IMR-90 (cell line): ENCODE data around the gene GPR183. TPM values are rescaled to one million over a fixed set of nuclear protein-coding genes. Genes with fewer than 3 reads are reported as not detected.

ENCODE experiments used
- ATAC-seq: fragments of 200-7000 bp; cut with Tn5 transposase; 2 replicates; pipeline ENCODE4 v1.9.1; 2020; ENCODE audit warnings: low read depth, mild to moderate bottlenecking, moderate library complexity
- BruUV-seq: library from RNA; stranded (reverse); fragments of 400-500 nt; replicated peaks from 2 replicates; lab custom pipeline; 2021; lab: Mats Ljungman, UMichigan
- CTCF ChIA-PET: fragments of 300-600 bp; formaldehyde crosslinking; extraction: SDS; loops from one replicate; lab custom pipeline; 2021; ENCODE audit warnings: antibody characterized with exemption; lab: Yijun Ruan, JAX
- POLR2A ChIA-PET: fragments of 300-600 bp; sonication (Branson Sonifier 250); formaldehyde crosslinking; loops from one replicate; lab custom pipeline; 2022; ENCODE audit warnings: antibody characterized with exemption; ENCODE audit not compliant: unreplicated experiment; lab: Charles Lee
- DNase-seq: peaks from one replicate; pipeline ENCODE4 v3.0.0; 2013
- H2AFZ ChIP-seq: replicated peaks from 2 replicates; pipeline ENCODE3; 2013; ENCODE audit warnings: low read length, mild to moderate bottlenecking; ENCODE audit not compliant: poor library complexity
- H2AK5ac ChIP-seq: 2 replicates; pipeline ENCODE4 v1.6.1; 2013; ENCODE audit warnings: low read depth, low read length, inconsistent platforms
- H2AK9ac ChIP-seq: replicated peaks from 2 replicates; pipeline ENCODE3; 2013; ENCODE audit warnings: mild to moderate bottlenecking, low read depth, low read length, moderate library complexity; ENCODE audit not compliant: poor library complexity
- H2BK120ac ChIP-seq: 2 replicates; pipeline ENCODE4 v1.6.1; 2013; ENCODE audit warnings: low read depth, low read length, inconsistent platforms
- H2BK15ac ChIP-seq: 3 replicates; pipeline ENCODE4 v1.6.1; 2013; ENCODE audit warnings: low read depth, low read length, inconsistent platforms
- H2BK20ac ChIP-seq: 2 replicates; pipeline ENCODE4 v1.6.1; 2013; ENCODE audit warnings: low read depth, mild to moderate bottlenecking, inconsistent platforms, low read length, moderate library complexity
- H2BK5ac ChIP-seq: 2 replicates; pipeline ENCODE4 v1.6.1; 2013; ENCODE audit warnings: mild to moderate bottlenecking, low read depth, low read length, inconsistent platforms; ENCODE audit not compliant: poor library complexity, severe bottlenecking
- H3K14ac ChIP-seq: replicated peaks from 2 replicates; pipeline ENCODE4 v1.6.1; 2013; ENCODE audit warnings: low read depth, low read length, inconsistent platforms
- H3K18ac ChIP-seq: 2 replicates; pipeline ENCODE4 v1.6.1; 2013; ENCODE audit warnings: low read depth, low read length, control low read depth
- H3K23ac ChIP-seq: 2 replicates; pipeline ENCODE4 v1.6.1; 2013; ENCODE audit warnings: low read depth, low read length, inconsistent platforms
- H3K27ac ChIP-seq: 2 replicates; pipeline ENCODE4 v1.5.1; 2013; ENCODE audit warnings: mild to moderate bottlenecking, control low read depth, low read length; ENCODE audit not compliant: insufficient read depth
- H3K27me3 ChIP-seq: 2 replicates; pipeline ENCODE4 v1.6.1; 2013; ENCODE audit warnings: low read length; ENCODE audit not compliant: control insufficient read depth, insufficient read depth
- H3K36me3 ChIP-seq: 2 replicates; pipeline ENCODE4 v1.6.1; 2013; ENCODE audit warnings: low read length, mixed read lengths; ENCODE audit not compliant: control insufficient read depth, insufficient read depth
- H3K4ac ChIP-seq: 2 replicates; pipeline ENCODE4 v1.6.1; 2013; ENCODE audit warnings: low read depth, low read length, inconsistent platforms
- H3K4me1 ChIP-seq: 2 replicates; pipeline ENCODE4 v1.6.1; 2013; ENCODE audit warnings: low read length, mixed read lengths; ENCODE audit not compliant: control insufficient read depth, insufficient read depth
- H3K4me2 ChIP-seq: 2 replicates; pipeline ENCODE4 v1.6.1; 2013; ENCODE audit warnings: low read depth, mild to moderate bottlenecking, control low read depth, low read length, moderate library complexity
- H3K4me3 ChIP-seq: 2 replicates; pipeline ENCODE4 v1.5.1; 2013; ENCODE audit warnings: low read depth, mild to moderate bottlenecking, control low read depth, low read length, moderate library complexity; ENCODE audit not compliant: insufficient read depth
- H3K56ac ChIP-seq: 2 replicates; pipeline ENCODE4 v1.6.1; 2013; ENCODE audit warnings: low read length, inconsistent platforms; ENCODE audit not compliant: insufficient read depth; ENCODE audit errors: extremely low read depth
- H3K79me1 ChIP-seq, 2 experiments: 2 replicates each; pipeline ENCODE4 v1.6.1; 2013; ENCODE audit warnings: low read length in 2 of 2, inconsistent platforms in 1 of 2, low read depth in 1 of 2
- H3K9ac ChIP-seq: 2 replicates; pipeline ENCODE4 v1.6.1; 2013; ENCODE audit warnings: low read depth, low read length, control low read depth
- H3K9me1 ChIP-seq: 2 replicates; pipeline ENCODE4 v1.6.1; 2013; ENCODE audit warnings: low read length, inconsistent platforms; ENCODE audit not compliant: insufficient read depth
- H3K9me3 ChIP-seq: 2 replicates; pipeline ENCODE4 v1.6.1; 2013; ENCODE audit warnings: low read length; ENCODE audit not compliant: control insufficient read depth, insufficient read depth
- H4K20me1 ChIP-seq: 2 replicates; pipeline ENCODE4 v1.6.1; 2013; ENCODE audit warnings: low read length, inconsistent platforms; ENCODE audit not compliant: insufficient read depth
- H4K5ac ChIP-seq: 2 replicates; pipeline ENCODE4 v1.6.1; 2013; ENCODE audit warnings: mild to moderate bottlenecking, low read depth, low read length, control low read depth
- H4K8ac ChIP-seq, 2 experiments: 2 replicates each; pipeline ENCODE4 v1.6.1; 2013; ENCODE audit warnings: low read depth in 2 of 2, low read length in 2 of 2, control low read depth in 1 of 2, inconsistent platforms in 1 of 2
- H4K91ac ChIP-seq: 2 replicates; pipeline ENCODE4 v1.6.1; 2013; ENCODE audit warnings: low read depth, low read length, inconsistent platforms; ENCODE audit not compliant: insufficient read depth
- BHLHE40 ChIP-seq: fragments of 150-350 bp; IDR thresholded peaks from 2 replicates; pipeline ENCODE4 v1.6.1; 2016; ENCODE audit warnings: mild to moderate bottlenecking, low read depth, low read length
- CEBPB ChIP-seq: IDR thresholded peaks from 2 replicates; pipeline ENCODE4 v1.6.1; 2012; ENCODE audit warnings: low read depth, low read length, improper control_type of control experiment
- CHD1 ChIP-seq: IDR thresholded peaks from 2 replicates; pipeline ENCODE4 v1.6.1; 2012; ENCODE audit warnings: low read depth, low read length, improper control_type of control experiment
- CTCF ChIP-seq: conservative IDR thresholded peaks from 2 replicates; pipeline ENCODE4 v1.5.1; 2012; ENCODE audit warnings: mild to moderate bottlenecking, low read depth, low read length, improper control_type of control experiment
- ELK1 ChIP-seq: fragments of 150-350 bp; IDR thresholded peaks from 2 replicates; pipeline ENCODE4 v1.6.1; 2016; ENCODE audit warnings: low read depth, mild to moderate bottlenecking, low read length, moderate library complexity, borderline replicate concordance
- FOS ChIP-seq: fragments of 150-350 bp; IDR thresholded peaks from 2 replicates; pipeline ENCODE4 v1.6.1; 2016; ENCODE audit warnings: low read depth, low read length
- MAFK ChIP-seq: IDR thresholded peaks from 2 replicates; pipeline ENCODE4 v1.6.1; 2012; ENCODE audit warnings: low read depth, low read length, improper control_type of control experiment
- NFE2L2 ChIP-seq: fragments of 150-350 bp; IDR thresholded peaks from 2 replicates; pipeline ENCODE4 v1.6.1; 2016; ENCODE audit warnings: low read depth, mild to moderate bottlenecking, low read length
- POLR2A ChIP-seq: IDR thresholded peaks from 2 replicates; pipeline ENCODE4 v1.6.1; 2012; ENCODE audit warnings: mild to moderate bottlenecking, low read depth, low read length
- RAD21 ChIP-seq: IDR thresholded peaks from 2 replicates; pipeline ENCODE4 v1.6.1; 2012; ENCODE audit warnings: low read length, improper control_type of control experiment
- RCOR1 ChIP-seq: IDR thresholded peaks from 2 replicates; pipeline ENCODE4 v1.6.1; 2012; ENCODE audit warnings: mild to moderate bottlenecking, low read length, improper control_type of control experiment; ENCODE audit not compliant: insufficient replicate concordance
- SMC3 ChIP-seq: fragments of 150-350 bp; IDR thresholded peaks from 2 replicates; pipeline ENCODE4 v1.6.1; 2016; ENCODE audit warnings: low read depth, mild to moderate bottlenecking, antibody characterized with exemption, low read length, moderate library complexity
- WGBS, 2 experiments: methylation state at CpG; one replicate each; pipeline versions ENCODE4 v1.1.5 to v1.1.7; 2013; ENCODE audit warnings: missing lambda C conversion rate in 2 of 2; ENCODE audit not compliant: insufficient read length in 1 of 2; ENCODE audit errors: extremely low coverage in 2 of 2; 5-methylcytosine and 5-hydroxymethylcytosine counted together
- dilution Hi-C: fragments of 300-500 bp; cut with HindIII; formaldehyde crosslinking; loops from one replicate; pipeline ENCODE4 v1.14.3; 2018; ENCODE audit warnings: low sequenced_read_pairs; ENCODE audit not compliant: unreplicated experiment
- in situ Hi-C: fragments of 300-500 bp; cut with MboI; formaldehyde crosslinking; loops from 3 replicates; pipeline ENCODE4 v1.14.3; 2019; ENCODE audit warnings: low sequenced_read_pairs, inconsistent platforms, mixed read lengths
- intact Hi-C: fragments of 100-400 bp; cut with micrococcal nuclease; formaldehyde crosslinking; loops from 2 replicates; pipeline ENCODE4 v1.10.0; 2022
- polyA plus RNA-seq, 3 experiments: library from polyadenylated mRNA; depleted of rRNA; stranded (reverse); fragments of >200 nt; gene quantifications; 2 replicates each; pipeline ENCODE4 v1.2.3, GENCODE V29; 2012; ENCODE audit warnings: low replicate concordance in 1 of 3
- total RNA-seq: library from RNA; depleted of rRNA; stranded (reverse); fragments of >200 nt; gene quantifications from 2 replicates; pipeline ENCODE4 v1.2.3, GENCODE V29; 2012

Gene GPR183
- total and polyA plus RNA-seq, 2 of the 4 experiments (the other 2 are of a cell fraction): 0.18 to 0.31 TPM

GRCh38 chr13:99302637-99303505 lies 4.3 kb downstream of the GPR183 start:
- TF ChIP-seq MAFK (no peak), CTCF (no peak), POLR2A (no peak), CHD1 (no peak), NFE2L2 (no peak), FOS (no peak), RCOR1 (no peak), ELK1 (no peak), CEBPB (no peak), BHLHE40 (no peak), RAD21 (no peak), SMC3 (no peak)
- H4K5ac ChIP-seq: no peak overlapping the region
- CTCF ChIA-PET: interaction anchor here (0.5 kb wide), 1 partner anchor 139 kb away, joined by 3 read pairs; no protein-coding TSS in a partner anchor
- H2BK15ac ChIP-seq: no peak overlapping the region
- no peak overlapping the region for H2BK120ac ChIP-seq
- no peak overlapping the region for H3K27ac ChIP-seq
- H3K4me3 ChIP-seq: no peak overlapping the region
- H3K9me1 ChIP-seq: peaks cover 6% of the 10 kb centered on the region; the same call in 1 of the 2 replicates
- no TSS peak for BruUV-seq
- DNase-seq: no peak
- H4K8ac ChIP-seq: no peak overlapping the region
- H3K4ac ChIP-seq: no peak overlapping the region
- peaks cover under 1% of the 10 kb centered on the region; the same call in 1 of the 2 replicates for H3K4me1 ChIP-seq
- H3K56ac ChIP-seq: no peak overlapping the region
- no peak overlapping the region for H3K18ac ChIP-seq
- peaks cover 2% of the 10 kb centered on the region; the same call in 1 of the 2 replicates for H3K36me3 ChIP-seq
- POLR2A ChIA-PET: no interaction called here
- H2AK5ac ChIP-seq: no peak overlapping the region
- no peak overlapping the region for H3K14ac ChIP-seq
- intact Hi-C loops: no loop called here
- no peaks in the 10 kb centered on the region for H3K27me3 ChIP-seq
- H2AFZ ChIP-seq: no peak overlapping the region
- no peak overlapping the region for H3K9ac ChIP-seq
- peaks cover 3% of the 10 kb centered on the region for H4K20me1 ChIP-seq
- H2BK20ac ChIP-seq: no peak overlapping the region
- dilution Hi-C loops: no loop called here
- no peak for ATAC-seq
- H3K23ac ChIP-seq: no peak overlapping the region
- no peak overlapping the region for H3K4me2 ChIP-seq
- in situ Hi-C loops: no loop called here
- H3K9me3 ChIP-seq: no peaks in the 10 kb centered on the region
- no peak overlapping the region for H2BK5ac ChIP-seq
- H2AK9ac ChIP-seq: no peak overlapping the region
- WGBS, 2 experiments: no CpG with 5 or more reads among the region's 8 CpGs
- no peak overlapping the region for H4K91ac ChIP-seq
- peaks cover 5 to 8% of the 10 kb centered on the region in 2 experiments; a peak in 3 of 4 replicates for H3K79me1 ChIP-seq
